ENCODE measurements around the gene SPOCK1.

DNA sequence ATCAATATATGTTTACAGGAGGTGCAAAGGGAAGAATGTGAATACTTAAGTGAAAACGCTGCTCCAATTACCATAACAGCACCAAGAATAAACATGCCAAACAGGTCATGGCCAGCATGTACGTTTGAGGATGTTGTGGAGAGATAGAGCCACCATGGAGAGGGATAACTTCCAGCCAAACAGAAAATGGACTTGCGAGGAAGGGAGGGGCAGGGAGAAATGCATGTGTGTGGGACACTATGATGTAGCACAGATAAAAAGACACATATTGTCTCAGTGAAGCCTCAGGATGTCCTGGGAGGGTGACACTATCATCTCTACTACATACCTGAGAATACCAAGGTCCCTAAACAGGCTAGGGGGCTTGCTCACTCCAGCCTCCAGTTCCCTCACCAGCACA lies 488.9 kb downstream of the SPOCK1 start:
- no peak for TF ChIP-seq ZNF274 (IDR thresholded peaks at IDR 0.05; ENCODE audit: borderline replicate concordance, low read depth, low read length)
- no peak for TF ChIP-seq RCOR1 (IDR thresholded peaks at IDR 0.05; ENCODE audit: borderline replicate concordance in 1 of 2, low read depth in 2 of 2, low read length in 2 of 2)
- no peak for TF ChIP-seq POLR2AphosphoS5 (IDR thresholded peaks at IDR 0.05; ENCODE audit: control insufficient read depth, insufficient read depth, low read depth, low read length)
- TF ChIP-seq NFXL1 (CRISPR knock-in tag; IDR thresholded peaks at IDR 0.05): no peak
- no peak for TF ChIP-seq ESRRA (IDR thresholded peaks at IDR 0.05; ENCODE audit: borderline replicate concordance, low read depth)
- TF ChIP-seq XRCC3 (IDR thresholded peaks at IDR 0.05): no peak
- TF ChIP-seq, protein P1, sequence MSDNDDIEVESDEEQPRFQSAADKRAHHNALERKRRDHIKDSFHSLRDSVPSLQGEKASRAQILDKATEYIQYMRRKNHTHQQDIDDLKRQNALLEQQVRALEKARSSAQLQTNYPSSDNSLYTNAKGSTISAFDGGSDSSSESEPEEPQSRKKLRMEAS (CRISPR knock-in tag; IDR thresholded peaks at IDR 0.05): no peak
- TF ChIP-seq ARHGAP35 (IDR thresholded peaks at IDR 0.05; ENCODE audit: partially characterized antibody): no peak
